WI38 (cell line): ENCODE measurements around the gene ERCC6L2.

Experiments used
- H3K4me3 ChIP-seq: 2 replicates; pipeline ENCODE4 v1.5.1; 2011; ENCODE audit warnings: low read depth, mild to moderate bottlenecking, control low read depth, low read length
- TF ChIP-seq, protein P1 (sequence below): IDR thresholded peaks from 2 replicates; pipeline ENCODE4 v1.5.1; 2012; ENCODE audit warnings: low read depth, mild to moderate bottlenecking, control low read depth, low read length

The ERCC6L2 gene

GRCh38 chr9:95989297-95989696 is 113.8 kb downstream of the ERCC6L2 start:
- TF ChIP-seq, protein P1, sequence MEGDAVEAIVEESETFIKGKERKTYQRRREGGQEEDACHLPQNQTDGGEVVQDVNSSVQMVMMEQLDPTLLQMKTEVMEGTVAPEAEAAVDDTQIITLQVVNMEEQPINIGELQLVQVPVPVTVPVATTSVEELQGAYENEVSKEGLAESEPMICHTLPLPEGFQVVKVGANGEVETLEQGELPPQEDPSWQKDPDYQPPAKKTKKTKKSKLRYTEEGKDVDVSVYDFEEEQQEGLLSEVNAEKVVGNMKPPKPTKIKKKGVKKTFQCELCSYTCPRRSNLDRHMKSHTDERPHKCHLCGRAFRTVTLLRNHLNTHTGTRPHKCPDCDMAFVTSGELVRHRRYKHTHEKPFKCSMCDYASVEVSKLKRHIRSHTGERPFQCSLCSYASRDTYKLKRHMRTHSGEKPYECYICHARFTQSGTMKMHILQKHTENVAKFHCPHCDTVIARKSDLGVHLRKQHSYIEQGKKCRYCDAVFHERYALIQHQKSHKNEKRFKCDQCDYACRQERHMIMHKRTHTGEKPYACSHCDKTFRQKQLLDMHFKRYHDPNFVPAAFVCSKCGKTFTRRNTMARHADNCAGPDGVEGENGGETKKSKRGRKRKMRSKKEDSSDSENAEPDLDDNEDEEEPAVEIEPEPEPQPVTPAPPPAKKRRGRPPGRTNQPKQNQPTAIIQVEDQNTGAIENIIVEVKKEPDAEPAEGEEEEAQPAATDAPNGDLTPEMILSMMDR: no peak
- no peak overlapping the region for H3K4me3 ChIP-seq

DNA sequence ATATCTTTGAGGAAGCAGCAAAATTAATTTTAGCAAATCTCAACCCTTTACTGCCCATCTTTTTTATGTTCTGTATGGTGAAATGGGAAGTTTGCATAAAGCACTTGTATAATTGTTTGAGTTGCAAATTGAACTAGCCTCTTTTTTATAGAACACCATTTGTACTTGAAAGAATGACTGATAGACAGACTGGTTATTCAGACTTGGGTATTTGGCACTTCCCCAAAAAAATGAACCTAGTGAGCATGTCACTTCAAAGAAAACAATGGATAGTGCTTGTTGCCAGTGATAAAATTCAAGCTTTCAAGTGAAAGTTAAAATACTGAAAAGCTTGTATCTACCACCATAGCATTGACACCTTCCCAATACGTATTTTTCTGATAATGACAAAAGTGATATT is 115.8 kb downstream of the ERCC6L2 start:
- TF ChIP-seq, protein P1: no peak
- H3K4me3 ChIP-seq: no peak overlapping the region

- H3K4me3 ChIP-seq: no peak overlapping the region
- TF ChIP-seq, protein P1: no peak
These were observed 117.0 kb downstream of the ERCC6L2 start for GRCh38 chr9:95992536-95992935.

DNA sequence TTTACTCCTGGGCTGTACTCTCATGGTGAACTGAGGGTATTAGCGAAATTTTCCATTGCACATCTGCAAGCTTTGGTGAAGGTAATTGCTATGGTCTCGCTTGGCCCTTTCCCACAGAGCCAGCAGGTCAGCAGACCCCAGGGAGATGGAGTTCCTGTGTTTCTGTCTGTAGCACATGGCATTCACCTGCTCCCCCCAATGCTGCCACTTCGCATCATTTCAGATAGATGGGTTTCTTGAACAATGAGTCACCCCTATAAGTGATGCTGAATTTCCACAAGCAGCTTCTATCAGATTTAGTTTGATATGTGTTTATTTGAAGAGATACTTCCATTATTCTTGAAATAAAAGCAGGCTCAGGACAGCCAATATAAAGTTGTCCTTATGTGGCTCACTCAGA is 117.8 kb downstream of the ERCC6L2 start:
- no peak overlapping the region for H3K4me3 ChIP-seq
- TF ChIP-seq, protein P1: no peak

GRCh38 chr9:95999390-95999789 is 123.9 kb downstream of the ERCC6L2 start:
- no peak overlapping the region for H3K4me3 ChIP-seq
- TF ChIP-seq, protein P1: no peak

DNA sequence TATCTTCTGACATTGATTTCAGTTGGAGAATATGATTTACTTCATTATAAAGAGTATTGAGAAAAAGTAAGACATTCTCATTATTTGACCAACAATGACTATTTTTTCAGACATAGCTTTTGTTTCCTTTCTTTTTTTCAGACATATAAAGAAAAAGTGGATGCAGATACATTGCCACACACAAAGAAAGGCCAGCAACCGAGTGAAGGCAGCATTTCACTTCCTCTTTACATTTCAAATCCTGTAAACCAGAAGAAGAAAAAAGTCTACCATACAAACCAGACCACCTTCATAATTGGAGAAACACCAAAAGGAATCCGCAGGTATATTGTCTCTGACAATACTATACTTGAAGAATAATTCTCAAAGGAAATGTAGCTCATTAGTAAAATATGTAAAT is 128.9 kb downstream of the ERCC6L2 start:
- no peak overlapping the region for H3K4me3 ChIP-seq

DNA sequence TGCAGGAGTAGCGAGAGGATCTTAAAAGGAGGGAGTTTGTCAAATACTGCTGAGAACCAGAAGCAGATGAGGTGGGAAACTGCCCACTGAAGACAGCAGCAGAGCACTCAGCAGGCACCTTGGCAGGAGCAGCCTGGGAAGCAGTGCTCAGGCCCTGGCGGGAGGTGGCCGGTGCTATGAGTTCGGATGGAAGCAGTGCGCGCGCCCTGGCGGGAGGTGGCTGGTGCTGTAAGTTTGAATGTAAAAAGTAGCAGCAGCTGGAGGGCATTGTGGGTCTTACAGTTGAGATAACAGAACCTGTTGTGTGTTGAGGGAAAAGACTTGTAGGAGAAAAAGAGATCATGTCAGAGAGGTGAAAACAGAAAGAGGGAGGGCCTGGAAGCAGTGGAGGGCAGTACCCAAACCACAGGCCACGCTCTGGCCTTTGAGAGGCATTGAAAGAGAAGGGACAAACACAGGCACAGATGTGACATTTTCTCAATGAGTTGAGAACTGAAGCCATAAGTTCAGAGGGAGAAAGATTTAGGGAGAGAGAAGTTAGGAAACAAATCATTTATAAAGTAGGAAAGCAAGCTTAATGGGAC is 130.9 kb downstream of the ERCC6L2 start:
- TF ChIP-seq, protein P1: no peak
- H3K4me3 ChIP-seq: no peak overlapping the region

More for the DNA sequence above, 128.9 kb downstream of the ERCC6L2 start:
- TF ChIP-seq, protein P1: no peak
